HEK293 (cell line): ENCODE data around the gene SAMD11.

Experiments
- REST ChIP-seq: fragments of 450-650 bp; formaldehyde crosslinking; IDR thresholded peaks from 2 replicates; pipeline ENCODE4 v1.5.1; 2016; ENCODE audit warnings: missing biosample characterization, missing genetic modification characterization
- ZNF670 ChIP-seq: fragments of 450-650 bp; formaldehyde crosslinking; IDR thresholded peaks from 2 replicates; pipeline ENCODE4 v1.5.1; 2016; ENCODE audit warnings: missing biosample characterization, missing genetic modification characterization, low read depth
- ZNF777 ChIP-seq: fragments of 450-650 bp; formaldehyde crosslinking; IDR thresholded peaks from 2 replicates; pipeline ENCODE4 v1.5.1; 2017; ENCODE audit warnings: missing biosample characterization, missing genetic modification characterization, borderline replicate concordance
- TF ChIP-seq, protein P1 (sequence below): fragments of 450-650 bp; formaldehyde crosslinking; IDR thresholded peaks from 2 replicates; pipeline ENCODE4 v1.5.1; 2016; ENCODE audit warnings: missing biosample characterization, missing genetic modification characterization
- TF ChIP-seq, protein P2 (sequence below): fragments of 450-650 bp; formaldehyde crosslinking; IDR thresholded peaks from 2 replicates; pipeline ENCODE4 v1.5.1; 2016; ENCODE audit warnings: missing biosample characterization, missing genetic modification characterization
- TF ChIP-seq, protein P3 (sequence below): fragments of 450-650 bp; formaldehyde crosslinking; IDR thresholded peaks from 2 replicates; pipeline ENCODE4 v1.5.1; 2016; ENCODE audit warnings: missing biosample characterization, missing genetic modification characterization

- TF ChIP-seq, protein P1, sequence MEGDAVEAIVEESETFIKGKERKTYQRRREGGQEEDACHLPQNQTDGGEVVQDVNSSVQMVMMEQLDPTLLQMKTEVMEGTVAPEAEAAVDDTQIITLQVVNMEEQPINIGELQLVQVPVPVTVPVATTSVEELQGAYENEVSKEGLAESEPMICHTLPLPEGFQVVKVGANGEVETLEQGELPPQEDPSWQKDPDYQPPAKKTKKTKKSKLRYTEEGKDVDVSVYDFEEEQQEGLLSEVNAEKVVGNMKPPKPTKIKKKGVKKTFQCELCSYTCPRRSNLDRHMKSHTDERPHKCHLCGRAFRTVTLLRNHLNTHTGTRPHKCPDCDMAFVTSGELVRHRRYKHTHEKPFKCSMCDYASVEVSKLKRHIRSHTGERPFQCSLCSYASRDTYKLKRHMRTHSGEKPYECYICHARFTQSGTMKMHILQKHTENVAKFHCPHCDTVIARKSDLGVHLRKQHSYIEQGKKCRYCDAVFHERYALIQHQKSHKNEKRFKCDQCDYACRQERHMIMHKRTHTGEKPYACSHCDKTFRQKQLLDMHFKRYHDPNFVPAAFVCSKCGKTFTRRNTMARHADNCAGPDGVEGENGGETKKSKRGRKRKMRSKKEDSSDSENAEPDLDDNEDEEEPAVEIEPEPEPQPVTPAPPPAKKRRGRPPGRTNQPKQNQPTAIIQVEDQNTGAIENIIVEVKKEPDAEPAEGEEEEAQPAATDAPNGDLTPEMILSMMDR (tag by site-specific recombination) = no peak
- no peak for TF ChIP-seq ZNF777 (tag by site-specific recombination)
- TF ChIP-seq, protein P2, sequence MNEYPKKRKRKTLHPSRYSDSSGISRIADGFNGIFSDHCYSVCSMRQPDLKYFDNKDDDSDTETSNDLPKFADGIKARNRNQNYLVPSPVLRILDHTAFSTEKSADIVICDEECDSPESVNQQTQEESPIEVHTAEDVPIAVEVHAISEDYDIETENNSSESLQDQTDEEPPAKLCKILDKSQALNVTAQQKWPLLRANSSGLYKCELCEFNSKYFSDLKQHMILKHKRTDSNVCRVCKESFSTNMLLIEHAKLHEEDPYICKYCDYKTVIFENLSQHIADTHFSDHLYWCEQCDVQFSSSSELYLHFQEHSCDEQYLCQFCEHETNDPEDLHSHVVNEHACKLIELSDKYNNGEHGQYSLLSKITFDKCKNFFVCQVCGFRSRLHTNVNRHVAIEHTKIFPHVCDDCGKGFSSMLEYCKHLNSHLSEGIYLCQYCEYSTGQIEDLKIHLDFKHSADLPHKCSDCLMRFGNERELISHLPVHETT (tag by site-specific recombination) = no peak
- TF ChIP-seq, protein P3, sequence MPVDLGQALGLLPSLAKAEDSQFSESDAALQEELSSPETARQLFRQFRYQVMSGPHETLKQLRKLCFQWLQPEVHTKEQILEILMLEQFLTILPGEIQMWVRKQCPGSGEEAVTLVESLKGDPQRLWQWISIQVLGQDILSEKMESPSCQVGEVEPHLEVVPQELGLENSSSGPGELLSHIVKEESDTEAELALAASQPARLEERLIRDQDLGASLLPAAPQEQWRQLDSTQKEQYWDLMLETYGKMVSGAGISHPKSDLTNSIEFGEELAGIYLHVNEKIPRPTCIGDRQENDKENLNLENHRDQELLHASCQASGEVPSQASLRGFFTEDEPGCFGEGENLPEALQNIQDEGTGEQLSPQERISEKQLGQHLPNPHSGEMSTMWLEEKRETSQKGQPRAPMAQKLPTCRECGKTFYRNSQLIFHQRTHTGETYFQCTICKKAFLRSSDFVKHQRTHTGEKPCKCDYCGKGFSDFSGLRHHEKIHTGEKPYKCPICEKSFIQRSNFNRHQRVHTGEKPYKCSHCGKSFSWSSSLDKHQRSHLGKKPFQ = no peak
- TF ChIP-seq ZNF670 (tag by site-specific recombination) = no peak
- TF ChIP-seq REST (tag by site-specific recombination) = no peak
Observed at GRCh38 chr1:908661-909060, 15.1 kb upstream of the SAMD11 start.
